Brain microvascular endothelial cell (primary cell): Measurements from ENCODE around the gene IFI6.

Experiments
- DNase-seq: peaks from one replicate; pipeline ENCODE4 v3.0.0-alpha.2; 2020
- H3K27ac ChIP-seq: fragments of 250-450 bp; sonication (Bioruptor Pico); 2 replicates; pipeline ENCODE4 v1.5.1; 2020; ENCODE audit warnings: mild to moderate bottlenecking, moderate library complexity
- H3K27me3 ChIP-seq: fragments of 250-450 bp; sonication (Bioruptor Pico); replicated peaks from 2 replicates; pipeline ENCODE4 v1.5.1; 2020; ENCODE audit warnings: mild to moderate bottlenecking
- H3K36me3 ChIP-seq: fragments of 250-450 bp; sonication (Bioruptor Pico); replicated peaks from 2 replicates; pipeline ENCODE4 v1.5.1; 2020; ENCODE audit warnings: mild to moderate bottlenecking
- H3K4me3 ChIP-seq: 2 replicates; pipeline ENCODE4 v1.5.1; 2011; ENCODE audit warnings: low read depth, mild to moderate bottlenecking, control low read depth, low read length, moderate library complexity
- CTCF ChIP-seq: IDR thresholded peaks from 2 replicates; pipeline ENCODE4 v1.5.1; 2011; ENCODE audit warnings: low read depth, mild to moderate bottlenecking, moderate library complexity, low read length, control low read depth, inconsistent platforms; ENCODE audit errors: missing control alignments
- in situ Hi-C: cut with HindIII; loops from 2 replicates; pipeline ENCODE4 v1.10.0; 2017; ENCODE audit warnings: low sequenced_read_pairs, low pct_ligation_motif_present

IFI6 gene

GRCh38 chr1:27658951-27659496, 13.0 kb downstream of the IFI6 start:
- DNase-seq, result peak; percentile 26
- in situ Hi-C loops, result no loop called here
- H3K27ac ChIP-seq, result no peak overlapping the region
- no peaks in the 10 kb centered on the region for H3K36me3 ChIP-seq
- no peak for TF ChIP-seq CTCF
- no peaks in the 10 kb centered on the region for H3K27me3 ChIP-seq
- H3K4me3 ChIP-seq, result peak overlapping the region; percentile 47

GRCh38 chr1:27656157-27656893, 15.7 kb downstream of the IFI6 start:
- no peak for TF ChIP-seq CTCF
- H3K27ac ChIP-seq, result no peak overlapping the region
- no peaks in the 10 kb centered on the region for H3K27me3 ChIP-seq
- peak; percentile 53 for DNase-seq
- no peak overlapping the region for H3K4me3 ChIP-seq
- H3K36me3 ChIP-seq, result no peaks in the 10 kb centered on the region
- in situ Hi-C loops, result no loop called here

- Histone ChIP-seq H3K27me3 (no peaks in the 10 kb centered on the region), H3K27ac (no peak overlapping the region), H3K36me3 (no peaks in the 10 kb centered on the region), H3K4me3 (no peak overlapping the region)
- no peak for TF ChIP-seq CTCF
- in situ Hi-C loops, result no loop called here
- no peak for DNase-seq
Observed at GRCh38 chr1:27655151-27655937, 16.6 kb downstream of the IFI6 start.

GRCh38 chr1:27652111-27652864, 19.7 kb downstream of the IFI6 start:
- no peak for TF ChIP-seq CTCF
- no peaks in the 10 kb centered on the region for H3K27me3 ChIP-seq
- in situ Hi-C loops, result no loop called here
- DNase-seq, result no peak
- H3K27ac ChIP-seq, result no peak overlapping the region
- no peak overlapping the region for H3K4me3 ChIP-seq
- no peaks in the 10 kb centered on the region for H3K36me3 ChIP-seq

- no peaks in the 10 kb centered on the region for H3K36me3 ChIP-seq
- no peak overlapping the region for H3K27ac ChIP-seq
- peak; percentile 37 for DNase-seq
- H3K4me3 ChIP-seq, result no peak overlapping the region
- in situ Hi-C loops, result no loop called here
- TF ChIP-seq CTCF, result no peak
- no peaks in the 10 kb centered on the region for H3K27me3 ChIP-seq
Observed at GRCh38 chr1:27650539-27651175, 21.3 kb downstream of the IFI6 start.
